Raji (cell line): ENCODE measurements around the gene IGFL2.

Experiments used
- POLR2A ChIP-seq: IDR thresholded peaks from 2 replicates; pipeline ENCODE4 v1.6.1; 2011; ENCODE audit warnings: low read depth, low read length, control low read depth; ENCODE audit not compliant: insufficient read depth

IGFL2 gene

GRCh38 chr19:46179076-46179759, 31.2 kb downstream of the IGFL2 start:
- TF ChIP-seq POLR2A: no peak

DNA sequence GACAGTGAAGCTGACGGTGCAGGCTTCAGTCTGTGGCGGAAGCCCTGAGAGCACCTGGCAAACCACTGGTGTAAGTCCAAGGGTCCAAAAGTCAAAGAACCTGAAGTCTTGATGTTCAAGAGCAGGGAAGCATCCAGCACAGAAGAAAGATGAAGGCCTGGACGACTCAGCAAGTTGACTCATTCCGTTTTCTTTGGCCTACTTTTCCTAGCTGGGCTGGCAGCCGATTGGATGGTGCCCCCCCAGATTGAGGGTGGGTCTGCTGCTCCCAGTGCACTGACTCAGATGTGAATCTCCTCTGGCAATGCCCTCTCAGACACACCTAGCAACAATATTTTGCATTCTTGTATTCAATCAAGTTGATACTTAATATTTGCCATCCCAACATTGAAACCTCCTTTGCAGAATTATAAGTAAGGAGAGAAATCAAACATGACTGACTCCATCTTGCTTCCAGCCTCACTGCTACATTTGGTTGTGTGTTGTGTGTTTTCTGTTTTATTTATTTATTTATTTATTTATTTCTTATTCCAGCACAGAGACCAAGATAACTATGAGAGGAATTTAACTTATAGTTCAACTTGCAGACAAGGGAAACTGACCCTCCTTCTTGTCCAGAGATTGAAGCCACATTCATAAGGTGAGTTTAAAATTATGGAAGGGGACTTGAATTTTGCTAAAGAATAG, 32.8 kb downstream of the IGFL2 start:
- TF ChIP-seq POLR2A: no peak

DNA sequence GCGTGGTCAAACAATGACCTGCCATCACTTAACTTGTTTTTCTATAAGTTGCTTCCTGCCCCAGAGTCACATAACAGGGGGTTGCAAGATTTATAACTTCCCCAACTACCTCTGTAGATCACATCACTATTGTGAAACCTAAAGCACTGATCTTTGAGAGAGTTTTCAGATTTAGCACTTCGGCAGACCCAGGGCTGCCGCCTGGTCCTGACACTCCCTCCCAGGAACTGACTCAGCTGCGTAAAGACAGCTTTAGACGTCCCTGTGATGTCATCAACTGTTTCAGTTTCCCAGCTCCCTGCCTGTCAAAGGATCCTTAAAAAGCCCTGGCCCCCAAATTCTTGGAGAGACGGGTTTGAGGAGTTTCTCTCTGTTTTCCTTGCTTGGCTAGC, 33.3 kb downstream of the IGFL2 start:
- no peak for TF ChIP-seq POLR2A

DNA sequence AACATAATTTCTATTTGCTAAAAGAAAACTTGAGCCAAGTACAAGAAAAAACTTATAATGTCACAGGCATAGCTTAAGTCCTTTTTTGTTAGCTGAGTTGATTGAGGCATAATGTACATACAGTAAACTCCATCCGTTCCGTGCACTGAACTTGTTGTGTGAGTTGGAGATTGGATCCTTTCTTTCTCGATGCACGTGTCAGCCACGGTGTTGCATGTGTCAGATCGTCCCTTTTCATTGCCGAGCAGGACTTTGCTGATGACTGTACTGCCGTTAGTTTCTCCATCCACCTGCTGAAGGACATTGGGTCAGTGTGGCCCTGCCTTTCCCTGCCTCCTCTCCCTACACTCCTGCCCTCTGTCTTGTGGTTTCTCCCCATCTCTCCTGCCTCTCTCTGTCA, 34.4 kb downstream of the IGFL2 start:
- no peak for TF ChIP-seq POLR2A

DNA sequence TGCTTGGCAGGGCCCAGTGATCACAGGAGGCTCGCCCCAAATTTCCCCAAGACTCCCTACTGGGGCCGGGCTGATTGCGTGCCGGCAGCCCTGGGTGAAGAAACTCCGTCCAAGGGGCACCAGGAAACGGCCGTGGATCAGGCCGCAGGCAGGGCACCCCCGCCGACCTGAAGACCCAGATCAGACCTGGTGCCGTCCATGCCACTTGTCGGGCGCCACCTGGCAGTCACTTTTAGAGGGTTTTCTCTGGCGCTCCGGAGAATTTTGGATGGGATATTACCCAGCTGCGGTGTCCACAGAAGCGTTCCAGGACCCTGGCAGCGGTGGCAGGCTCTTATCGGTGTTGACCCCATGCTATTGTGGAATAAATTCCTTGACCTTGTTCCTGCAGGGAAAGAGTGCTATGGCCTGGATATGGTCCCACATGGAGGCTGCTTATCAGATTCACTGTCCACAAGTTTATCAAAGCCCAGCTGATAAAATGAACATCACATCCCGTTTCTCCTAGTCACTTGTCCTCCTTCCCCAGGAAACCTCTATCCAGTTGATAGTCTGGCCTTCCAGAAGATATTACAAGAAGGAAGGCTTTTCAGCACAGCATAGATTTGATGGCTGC, 38.2 kb downstream of the IGFL2 start:
- TF ChIP-seq POLR2A: no peak

GRCh38 chr19:46186717-46187101, 38.7 kb downstream of the IGFL2 start:
- no peak for TF ChIP-seq POLR2A

GRCh38 chr19:46189971-46190888, 42.2 kb downstream of the IGFL2 start:
- no peak for TF ChIP-seq POLR2A

DNA sequence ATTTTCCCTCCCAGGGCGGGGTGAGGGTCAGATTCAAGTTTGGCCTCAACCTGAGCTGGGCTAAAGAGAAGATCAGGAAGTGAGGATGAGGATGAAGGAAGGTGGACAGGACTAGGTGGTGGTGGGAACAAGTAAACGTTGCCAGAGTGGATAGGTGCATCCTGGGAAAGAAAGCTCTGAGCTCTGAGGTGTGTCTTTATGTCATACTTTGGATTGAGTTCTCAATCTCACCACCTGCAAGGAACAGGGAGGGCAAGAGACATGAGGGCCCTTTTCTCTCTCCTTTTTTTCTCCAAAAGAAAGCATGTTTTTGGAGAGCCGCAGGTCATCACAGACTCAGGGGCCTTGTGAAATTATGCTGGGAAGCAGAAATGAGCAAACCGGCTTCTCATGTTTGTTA, 43.3 kb downstream of the IGFL2 start:
- no peak for TF ChIP-seq POLR2A

DNA sequence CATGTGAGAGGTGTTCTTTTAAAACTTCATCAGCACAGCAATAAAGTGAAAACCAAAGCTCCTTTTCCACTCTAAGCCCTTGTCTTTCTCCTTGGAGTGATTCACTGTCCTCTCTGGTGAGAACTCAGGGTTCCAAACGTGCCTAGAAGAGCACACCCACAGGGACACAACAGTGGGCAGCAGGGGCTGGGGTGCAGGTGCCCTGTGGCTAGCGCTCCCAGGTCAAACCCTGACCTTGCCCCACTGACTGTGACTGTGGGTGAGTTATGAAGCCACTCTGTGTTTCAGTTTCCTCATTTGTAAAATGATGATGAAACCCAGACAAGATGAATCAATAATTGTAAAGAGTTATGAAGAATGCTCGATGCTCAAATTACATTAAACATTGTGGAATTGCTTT, 43.9 kb downstream of the IGFL2 start:
- no peak for TF ChIP-seq POLR2A

DNA sequence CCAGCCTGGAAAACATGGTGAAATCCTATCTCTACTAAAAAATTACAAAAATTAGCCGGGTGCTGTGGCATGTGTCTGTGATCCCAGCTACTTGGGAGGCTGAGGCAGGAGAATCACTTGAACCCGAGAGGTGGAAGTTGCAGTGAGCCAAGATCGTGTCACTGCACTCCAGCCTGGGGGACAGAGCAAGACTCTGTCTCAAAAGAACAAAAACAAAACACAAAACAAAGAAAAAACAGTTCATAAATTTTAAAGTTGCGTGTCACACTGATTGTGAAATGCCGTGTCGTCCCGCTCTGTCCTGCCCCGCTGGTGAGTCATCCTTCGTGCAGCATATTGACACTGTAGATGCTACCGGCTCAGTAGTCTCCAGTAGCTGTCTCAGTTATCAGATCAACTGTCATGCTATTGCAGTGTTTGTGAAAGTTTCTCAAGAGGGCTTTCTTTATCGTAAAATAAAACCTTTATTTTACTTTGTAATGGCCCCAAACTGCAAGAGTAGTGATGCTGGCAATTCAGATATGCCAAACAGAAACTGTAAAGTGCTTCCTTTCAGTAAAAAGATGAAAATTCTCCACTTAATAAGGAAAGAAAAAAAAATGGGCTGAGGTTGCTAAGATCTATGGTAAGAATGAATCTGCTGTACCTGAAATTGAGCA, 45.1 kb downstream of the IGFL2 start:
- TF ChIP-seq POLR2A: no peak

DNA sequence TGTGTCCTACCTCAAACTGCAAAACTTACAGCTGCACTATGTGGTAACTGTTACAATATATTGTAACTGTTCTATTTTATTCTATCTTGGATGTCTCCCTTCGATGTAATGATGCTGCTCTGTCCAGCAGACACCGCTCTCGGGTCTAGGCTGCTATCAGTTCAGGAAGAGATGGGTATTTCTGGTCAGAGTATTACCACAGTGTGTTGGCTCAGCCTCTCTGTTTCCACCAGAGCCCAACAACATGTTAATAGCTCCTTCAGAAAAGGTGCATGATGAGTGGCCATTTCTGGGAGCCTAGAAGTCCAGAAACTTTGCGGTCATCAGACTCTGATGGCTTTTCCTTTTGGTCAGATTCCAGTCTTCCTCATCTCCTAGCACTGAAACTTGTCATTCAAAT, 45.6 kb downstream of the IGFL2 start:
- no peak for TF ChIP-seq POLR2A

- TF ChIP-seq POLR2A: no peak
These were observed 47.1 kb downstream of the IGFL2 start for GRCh38 chr19:46195104-46195503.

DNA sequence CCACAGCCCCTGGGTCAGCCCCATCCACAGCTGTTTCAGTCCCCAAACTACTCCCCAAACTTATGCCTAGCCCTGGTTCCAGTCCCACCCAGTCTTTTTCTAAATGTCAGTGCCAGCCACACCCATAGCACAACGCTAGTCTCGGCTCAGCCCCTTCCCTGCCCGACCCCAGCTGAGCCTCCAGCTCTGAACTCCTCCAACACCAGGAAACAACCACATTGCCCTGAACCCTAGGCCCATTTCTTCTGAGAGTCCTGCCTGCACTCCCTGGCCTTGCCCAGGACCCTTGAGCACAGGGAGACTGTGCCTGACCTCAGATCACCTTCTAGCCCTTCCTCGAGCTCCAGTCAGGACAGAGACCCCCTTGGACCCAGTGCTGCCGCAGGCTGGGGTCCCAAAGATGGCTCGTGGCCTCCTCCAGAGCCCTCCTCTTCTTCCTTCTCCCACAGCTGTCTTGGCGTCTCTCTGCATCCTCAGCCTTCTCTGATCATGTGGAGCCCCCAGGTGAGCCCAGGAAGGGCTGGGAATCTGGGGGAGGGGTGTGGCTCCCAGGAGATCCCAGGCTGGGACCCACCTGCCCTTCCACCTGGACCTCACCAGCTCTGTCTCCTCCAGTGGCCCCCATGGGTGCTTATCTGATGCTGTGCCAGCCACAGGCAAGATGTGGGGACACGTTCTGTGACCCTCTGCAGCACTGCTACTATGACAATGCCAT, 48.5 kb downstream of the IGFL2 start:
- no peak for TF ChIP-seq POLR2A
